GM21717 (cell line): Measurements from ENCODE around the gene LRP1.

Source experiments
- ATAC-seq: cut with Tn5 transposase; IDR thresholded peaks from one replicate; pipeline ENCODE4 v1.9.1; 2021; ENCODE audit warnings: mild to moderate bottlenecking, moderate library complexity; ENCODE audit not compliant: unreplicated experiment

Gene LRP1

GRCh38 chr12:57232156-57232756 is 104.0 kb downstream of the LRP1 start:
- no peak for ATAC-seq

GRCh38 chr12:57233357-57234232 is 105.3 kb downstream of the LRP1 start:
- no peak for ATAC-seq

DNA sequence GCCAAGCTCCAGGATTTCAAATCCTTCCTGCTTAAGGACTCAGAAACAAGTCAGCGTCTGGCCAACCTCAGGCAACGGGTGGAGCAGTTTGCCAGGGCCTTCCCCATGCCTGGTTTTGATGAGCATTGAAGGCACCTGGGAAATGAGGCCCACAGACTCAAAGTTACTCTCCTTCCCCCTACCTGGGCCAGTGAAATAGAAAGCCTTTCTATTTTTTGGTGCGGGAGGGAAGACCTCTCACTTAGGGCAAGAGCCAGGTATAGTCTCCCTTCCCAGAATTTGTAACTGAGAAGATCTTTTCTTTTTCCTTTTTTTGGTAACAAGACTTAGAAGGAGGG is 105.9 kb downstream of the LRP1 start:
- no peak for ATAC-seq

GRCh38 chr12:57234571-57235016 is 106.3 kb downstream of the LRP1 start:
- ATAC-seq: no peak

DNA sequence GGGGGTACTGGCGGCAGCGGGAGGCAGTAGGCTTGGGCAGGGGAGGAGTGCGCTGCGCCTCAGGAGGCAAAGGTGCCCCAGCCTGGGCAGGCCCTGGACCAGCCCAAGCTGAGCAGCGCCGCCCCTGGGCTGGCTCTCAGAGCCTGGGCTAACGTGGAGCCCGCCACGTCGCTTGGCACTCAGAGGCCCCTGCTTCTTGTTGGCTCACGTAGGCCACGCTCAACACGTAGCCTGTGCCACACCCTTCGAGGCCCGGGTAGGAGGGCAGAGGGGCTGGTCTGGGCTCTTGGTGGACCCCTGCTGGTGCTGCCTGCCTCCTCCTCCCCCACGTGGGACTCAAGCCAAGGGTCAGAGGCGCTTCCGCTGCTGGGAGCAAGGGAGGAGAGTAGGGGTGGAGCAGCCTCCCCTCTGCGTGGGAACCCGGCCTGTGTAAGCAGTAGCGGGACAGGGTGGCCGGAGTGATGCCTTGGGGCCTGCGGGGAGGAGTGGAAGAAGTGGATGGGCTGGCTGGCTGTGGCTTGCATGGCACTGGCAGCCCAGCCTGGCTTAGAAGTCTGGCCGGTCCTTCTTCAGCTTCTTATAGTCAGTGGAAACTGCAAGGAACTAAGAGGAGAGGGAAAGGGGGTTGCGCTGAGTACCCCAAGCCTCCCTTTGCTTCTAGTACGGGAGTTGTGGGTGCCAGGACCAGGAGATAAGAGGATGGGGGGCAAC is 106.9 kb downstream of the LRP1 start:
- no peak for ATAC-seq

DNA sequence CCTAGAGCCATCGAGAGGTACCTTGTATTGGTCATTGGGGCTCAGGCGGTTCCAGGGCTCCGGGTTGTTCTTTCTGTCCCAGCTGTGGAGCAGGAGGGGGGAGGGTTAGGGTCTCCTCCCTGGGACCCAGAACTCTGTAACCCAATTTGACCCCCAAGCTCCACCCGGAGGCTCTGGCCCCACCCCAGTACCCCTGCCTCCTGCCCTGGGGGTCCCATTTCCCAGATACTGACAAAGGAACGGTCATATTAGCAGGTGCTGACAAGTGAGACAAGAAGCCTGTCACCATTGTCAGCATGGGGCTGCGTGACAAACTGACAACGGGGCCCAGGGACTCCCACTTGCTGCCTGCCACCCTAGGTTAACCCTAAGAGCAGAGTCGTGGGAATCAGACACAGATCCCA is 107.4 kb downstream of the LRP1 start:
- no peak for ATAC-seq

DNA sequence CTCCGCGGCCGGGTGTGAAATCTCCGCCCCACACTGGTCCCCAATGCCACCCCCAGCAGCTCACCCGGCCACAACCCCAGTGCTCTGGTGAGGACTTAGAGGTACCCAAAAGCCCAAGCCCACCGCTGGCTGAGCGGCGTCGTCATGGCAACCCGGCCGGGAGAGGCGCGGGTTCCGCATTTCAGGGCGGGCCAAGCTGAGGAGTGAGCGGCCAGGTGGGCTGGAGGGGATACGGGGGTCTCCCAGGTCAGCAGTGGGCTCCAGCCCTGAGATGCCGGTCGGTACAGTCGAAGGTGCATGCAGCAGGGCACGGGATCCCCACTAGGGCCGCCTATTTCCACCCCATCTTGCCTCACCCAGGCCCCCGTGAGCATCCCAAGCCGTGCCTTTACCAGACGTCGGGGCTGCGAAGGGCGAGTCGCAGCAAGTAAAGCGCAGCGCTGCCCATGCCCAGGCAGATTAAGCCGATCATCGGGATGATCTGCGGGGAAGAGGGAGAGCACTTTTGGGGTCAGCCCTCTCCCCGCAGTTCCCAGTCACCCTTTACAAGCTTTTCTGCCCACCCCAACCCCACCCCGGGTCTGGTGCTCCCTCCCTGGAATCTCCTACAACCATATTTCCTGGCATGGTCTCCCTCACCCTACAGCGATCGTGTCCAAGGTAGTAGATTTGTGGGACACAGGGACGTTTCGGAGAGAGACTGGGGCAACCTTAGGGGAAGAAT is 108.1 kb downstream of the LRP1 start:
- no peak for ATAC-seq

DNA sequence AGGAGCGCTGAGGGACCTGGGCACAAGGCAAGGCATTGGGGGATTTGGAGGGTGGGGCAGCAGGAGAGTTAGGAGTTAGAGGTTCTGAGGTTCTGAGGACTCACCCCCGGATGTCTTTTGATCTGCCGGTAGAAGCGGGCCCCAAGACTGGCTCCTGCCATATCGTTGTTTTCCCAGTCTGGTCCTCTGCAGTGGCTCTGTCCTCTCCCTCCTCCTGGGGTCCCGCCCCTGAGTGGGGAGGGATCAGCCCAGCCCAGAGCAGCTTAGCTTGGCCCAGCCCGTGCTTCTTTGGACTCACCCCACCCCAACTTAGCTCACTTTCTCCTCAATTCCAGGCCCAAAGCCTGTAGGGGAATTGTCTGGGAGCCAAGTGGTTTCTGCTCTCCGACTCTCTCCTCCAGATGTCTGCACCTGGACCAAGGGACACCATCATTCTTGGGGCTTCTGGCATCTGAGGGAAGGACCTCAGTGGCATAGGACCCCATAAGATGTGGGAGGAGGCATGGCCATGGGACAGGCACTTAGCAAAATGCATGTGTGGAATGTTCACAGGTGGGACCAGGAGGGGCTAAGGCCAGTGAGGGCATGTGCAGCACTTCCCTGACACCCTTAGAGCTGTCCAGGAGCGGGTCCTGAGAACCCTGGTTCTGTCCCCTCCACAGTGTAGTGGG is 108.8 kb downstream of the LRP1 start:
- no peak for ATAC-seq

- ATAC-seq: no peak
These were observed 109.3 kb downstream of the LRP1 start for GRCh38 chr12:57237596-57237931.

- no peak for ATAC-seq
These were observed 109.9 kb downstream of the LRP1 start for GRCh38 chr12:57237932-57238853.

- peak; percentile 44 for ATAC-seq
These were observed 110.7 kb downstream of the LRP1 start for GRCh38 chr12:57238854-57239554.

DNA sequence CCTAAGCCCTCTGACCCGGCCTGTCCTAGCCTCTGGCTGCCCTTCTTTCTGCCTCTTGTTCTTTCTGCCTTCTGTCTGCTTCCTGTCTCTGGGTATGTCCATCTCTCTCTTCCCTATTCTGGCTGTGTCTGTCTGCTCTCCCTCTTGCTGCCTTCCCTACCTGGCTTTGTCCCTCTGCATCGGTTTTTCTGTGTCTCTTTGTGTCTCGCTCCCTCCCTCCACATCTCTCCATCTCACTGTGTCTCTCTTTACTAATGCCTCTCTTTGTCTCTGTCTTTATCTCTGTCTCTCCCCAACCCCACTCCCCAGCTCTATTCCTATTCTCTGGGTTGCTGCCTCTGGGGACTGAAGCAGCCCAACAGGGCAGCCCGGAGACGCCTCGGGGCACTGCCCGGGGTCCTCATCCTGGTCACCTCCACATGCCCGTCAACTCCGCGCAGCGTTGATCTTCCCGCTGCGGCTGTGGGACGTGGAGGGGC is 111.3 kb downstream of the LRP1 start:
- peak; percentile 0 for ATAC-seq

DNA sequence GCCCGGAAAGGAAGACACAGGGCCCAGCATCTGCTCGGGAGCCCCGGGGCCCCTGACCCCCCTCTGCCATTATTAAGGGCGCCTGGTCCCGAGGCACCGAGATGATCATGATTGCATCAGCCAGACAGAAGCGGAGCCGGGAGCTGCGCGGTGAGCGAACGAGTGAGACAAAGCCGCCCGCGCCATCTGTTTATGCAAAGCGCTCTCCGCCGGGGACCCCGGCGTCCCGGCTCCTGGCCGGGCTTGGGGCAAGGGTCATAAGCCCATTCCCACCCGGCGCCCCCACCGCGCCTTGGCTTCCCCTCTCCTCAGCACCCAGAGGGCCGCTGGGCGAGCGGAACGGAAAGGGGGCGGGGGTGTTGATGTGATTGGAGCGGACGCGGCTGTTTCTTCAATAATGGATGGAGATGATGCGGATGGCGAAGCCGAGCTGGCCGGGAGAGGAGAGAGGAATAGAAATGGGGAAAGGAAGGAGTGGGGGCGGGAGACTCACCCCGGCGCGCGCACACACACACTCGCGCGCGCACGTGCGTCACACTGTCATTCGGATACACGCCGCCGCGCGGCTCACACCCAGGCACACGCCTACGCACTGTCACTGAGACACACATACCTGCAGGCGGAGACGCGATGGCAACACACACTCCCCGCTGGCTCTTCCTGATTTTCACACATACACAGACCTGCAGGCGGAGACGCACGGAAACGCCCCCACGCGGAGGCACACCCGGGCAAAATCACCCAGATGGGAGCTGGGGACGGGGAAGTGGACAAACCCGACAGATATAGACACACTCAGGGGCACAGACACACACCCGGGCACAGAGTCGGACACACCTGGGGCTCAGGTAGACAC is 112.0 kb downstream of the LRP1 start:
- ATAC-seq: no peak

DNA sequence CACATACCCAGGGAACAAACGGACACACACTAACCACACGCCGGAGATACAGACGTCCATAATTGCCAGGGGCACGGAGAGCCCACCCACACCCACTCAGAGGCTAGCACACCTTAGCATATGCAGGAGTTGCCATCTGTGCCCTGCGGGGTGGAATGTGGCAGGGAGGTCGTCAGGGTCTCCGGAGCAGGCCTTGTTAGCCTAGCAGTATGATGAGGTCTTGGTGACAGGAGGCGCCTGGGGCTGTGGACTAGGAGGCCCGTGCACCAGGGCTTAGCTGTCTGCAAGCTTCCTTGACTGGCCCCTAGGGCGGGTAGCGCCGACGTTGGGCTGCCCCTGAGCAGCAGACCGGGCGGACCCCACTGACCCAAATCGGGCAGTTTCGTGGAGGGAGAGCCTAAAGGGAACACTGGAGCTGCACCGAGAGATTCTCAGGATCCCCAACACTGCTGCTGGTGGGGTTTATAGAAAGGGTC is 112.7 kb downstream of the LRP1 start:
- ATAC-seq: no peak

DNA sequence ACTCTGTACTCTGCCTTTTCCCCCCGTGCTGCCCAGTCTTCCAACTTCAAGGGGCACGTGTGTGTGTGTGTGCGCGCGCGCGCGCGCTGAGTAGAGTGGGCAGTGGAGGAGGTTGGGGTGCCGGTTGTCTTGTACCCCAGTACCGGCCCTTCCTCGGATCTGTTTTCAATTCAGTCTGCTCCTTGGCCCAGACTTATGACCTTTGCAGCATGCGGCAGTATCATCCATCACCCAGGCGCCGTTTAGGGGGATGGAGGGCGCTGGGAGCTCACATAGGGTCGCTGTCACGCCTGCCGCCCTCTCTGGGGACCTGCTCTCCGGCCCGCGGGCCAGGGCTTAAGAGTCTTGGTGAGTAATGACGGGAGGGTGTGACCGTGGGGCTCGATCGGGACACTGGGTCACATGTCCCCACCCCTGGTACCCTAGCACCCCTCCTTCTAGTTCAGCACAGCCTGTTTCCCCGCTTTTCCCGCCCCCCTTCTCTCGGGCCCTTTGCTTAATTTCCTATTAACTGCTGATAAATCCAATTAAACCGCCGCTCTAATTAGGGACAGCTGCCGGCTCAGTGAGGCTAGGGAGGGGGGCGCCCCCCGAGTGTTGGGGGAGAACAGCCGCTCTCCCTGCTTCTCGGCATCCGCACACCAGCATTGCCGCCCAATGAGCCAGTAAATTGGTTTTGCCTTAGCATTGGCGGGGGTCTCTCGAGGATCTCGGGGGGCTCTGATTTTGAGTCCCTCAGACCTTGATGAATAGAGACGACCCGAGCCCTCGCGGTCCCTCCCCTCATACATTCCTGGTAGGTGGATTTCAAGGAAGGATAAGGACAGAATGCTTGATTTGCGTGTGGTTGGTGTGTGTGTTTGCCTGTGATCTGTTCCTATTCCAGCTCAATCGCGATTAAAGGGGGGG is 113.4 kb downstream of the LRP1 start:
- no peak for ATAC-seq

DNA sequence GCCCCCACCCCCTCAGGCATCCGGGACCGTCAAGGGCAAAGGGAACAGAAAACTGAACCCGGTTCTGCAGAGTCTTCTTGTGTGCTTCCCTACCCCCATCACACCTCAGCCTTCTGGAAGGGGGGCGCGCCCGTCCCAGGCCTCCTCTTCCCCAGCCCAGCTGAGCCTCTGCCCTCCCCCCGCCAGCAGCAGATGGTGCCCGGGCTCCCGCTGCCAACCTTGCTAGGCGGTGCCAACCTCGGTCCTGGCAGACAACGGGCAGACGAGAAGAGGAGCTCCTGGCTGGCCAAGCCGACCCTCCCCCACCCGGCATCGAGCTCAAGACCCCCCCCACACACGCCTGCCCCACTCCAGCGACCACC is 114.0 kb downstream of the LRP1 start:
- ATAC-seq: no peak
